Breast epithelium (tissue), 3 donors: ENCODE data around the gene KCNN3.
"Not testable (repeated sequence)": the region's sequence is repeated elsewhere in the genome, so short reads cannot be mapped to it uniquely, and the experiment has no call there.

Experiments used
- POLR2AphosphoS5 ChIP-seq, 3 donors: sonication (generic); formaldehyde crosslinking; IDR thresholded peaks; one replicate each; pipeline ENCODE4 v1.6.1; 2017; ENCODE audit warnings: antibody characterized with exemption in 3 of 3
- TF ChIP-seq, protein P1 (sequence below), 3 donors: fragments of 450-650 bp; IDR thresholded peaks; one replicate each; pipeline ENCODE4 v1.5.1; 2016 to 2017; ENCODE audit warnings: antibody characterized with exemption in 3 of 3, mild to moderate bottlenecking in 3 of 3, moderate library complexity in 3 of 3

GRCh38 chr1:154676847-154677246 is 193.2 kb downstream of the KCNN3 start:
- TF ChIP-seq POLR2AphosphoS5 (IDR thresholded peaks at IDR 0.05), result not testable (repeated sequence)
- TF ChIP-seq, protein P1, sequence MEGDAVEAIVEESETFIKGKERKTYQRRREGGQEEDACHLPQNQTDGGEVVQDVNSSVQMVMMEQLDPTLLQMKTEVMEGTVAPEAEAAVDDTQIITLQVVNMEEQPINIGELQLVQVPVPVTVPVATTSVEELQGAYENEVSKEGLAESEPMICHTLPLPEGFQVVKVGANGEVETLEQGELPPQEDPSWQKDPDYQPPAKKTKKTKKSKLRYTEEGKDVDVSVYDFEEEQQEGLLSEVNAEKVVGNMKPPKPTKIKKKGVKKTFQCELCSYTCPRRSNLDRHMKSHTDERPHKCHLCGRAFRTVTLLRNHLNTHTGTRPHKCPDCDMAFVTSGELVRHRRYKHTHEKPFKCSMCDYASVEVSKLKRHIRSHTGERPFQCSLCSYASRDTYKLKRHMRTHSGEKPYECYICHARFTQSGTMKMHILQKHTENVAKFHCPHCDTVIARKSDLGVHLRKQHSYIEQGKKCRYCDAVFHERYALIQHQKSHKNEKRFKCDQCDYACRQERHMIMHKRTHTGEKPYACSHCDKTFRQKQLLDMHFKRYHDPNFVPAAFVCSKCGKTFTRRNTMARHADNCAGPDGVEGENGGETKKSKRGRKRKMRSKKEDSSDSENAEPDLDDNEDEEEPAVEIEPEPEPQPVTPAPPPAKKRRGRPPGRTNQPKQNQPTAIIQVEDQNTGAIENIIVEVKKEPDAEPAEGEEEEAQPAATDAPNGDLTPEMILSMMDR (IDR thresholded peaks at IDR 0.05), result not testable (repeated sequence)
